SKM-1 treated with dmso at 0.1 percent for 144 hours (cell line): ENCODE results near the gene BDNF.

Experiments used
- DNase-seq: peaks from one replicate; lab custom pipeline; 2025; ENCODE audit not compliant: unreplicated experiment; lab: John Stamatoyannopoulos, UW

BDNF gene

DNA sequence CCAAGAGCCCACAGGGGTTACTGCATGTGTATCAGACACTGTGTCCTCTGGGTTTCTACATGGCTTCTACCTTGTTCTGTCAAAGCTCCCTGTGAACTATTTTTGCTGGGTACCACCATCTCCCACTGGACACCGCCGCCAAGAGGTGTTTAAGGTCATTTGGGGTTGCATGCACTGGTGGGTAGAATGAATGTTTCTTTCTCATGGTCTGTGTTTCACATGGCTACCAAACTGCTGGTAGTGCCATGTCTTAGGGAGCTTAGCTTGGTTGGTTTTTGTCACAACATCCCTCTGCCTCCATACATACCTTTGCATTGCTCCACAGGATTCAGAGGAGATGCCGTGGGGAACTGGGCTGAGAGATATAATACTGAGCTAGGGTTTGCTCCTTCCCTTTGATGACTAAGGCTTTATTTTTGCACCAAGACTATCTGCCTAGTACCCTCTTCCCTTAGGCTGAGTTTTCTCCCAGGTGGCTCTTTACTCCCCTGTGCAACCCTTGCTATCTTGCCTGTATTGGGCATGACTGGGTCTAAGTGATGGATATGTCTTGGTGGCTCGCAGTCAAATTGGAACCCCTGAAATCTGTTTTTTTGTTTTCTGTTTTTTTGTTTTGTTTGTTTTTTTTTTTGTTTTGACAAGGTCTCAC lies 73.2 kb downstream of the BDNF start:
- DNase-seq = no peak

DNA sequence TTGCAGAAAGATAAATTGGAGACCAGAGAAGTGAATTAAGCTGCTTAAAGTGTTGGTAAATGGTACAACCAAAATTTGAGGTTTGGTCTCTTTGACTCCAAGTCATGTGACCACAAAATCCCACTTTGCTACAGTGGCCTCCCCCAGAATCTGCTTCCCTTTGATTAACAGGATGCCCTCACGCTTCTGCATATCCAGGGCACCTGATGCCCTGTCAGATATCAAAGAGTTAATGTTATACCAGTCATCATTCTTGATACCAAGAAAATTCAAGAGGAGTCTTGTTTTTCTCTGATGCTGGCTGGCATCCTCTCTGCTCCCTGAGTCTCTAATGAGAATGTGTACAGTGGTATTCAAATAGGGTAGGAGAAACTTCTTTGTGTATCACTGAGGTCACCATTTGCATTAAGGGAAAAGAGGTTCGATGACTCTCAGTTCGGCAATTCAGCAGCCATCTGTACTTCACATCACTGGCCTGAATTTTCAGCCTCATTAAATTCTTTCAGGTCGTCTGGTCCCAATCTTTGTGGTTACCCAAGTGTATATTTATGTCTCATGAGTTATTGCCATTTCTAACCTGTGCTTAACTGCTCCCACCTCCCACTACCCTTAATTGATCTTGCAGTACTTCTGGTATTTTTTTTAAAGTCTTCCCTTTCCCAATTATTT lies 73.9 kb downstream of the BDNF start:
- no peak for DNase-seq

DNA sequence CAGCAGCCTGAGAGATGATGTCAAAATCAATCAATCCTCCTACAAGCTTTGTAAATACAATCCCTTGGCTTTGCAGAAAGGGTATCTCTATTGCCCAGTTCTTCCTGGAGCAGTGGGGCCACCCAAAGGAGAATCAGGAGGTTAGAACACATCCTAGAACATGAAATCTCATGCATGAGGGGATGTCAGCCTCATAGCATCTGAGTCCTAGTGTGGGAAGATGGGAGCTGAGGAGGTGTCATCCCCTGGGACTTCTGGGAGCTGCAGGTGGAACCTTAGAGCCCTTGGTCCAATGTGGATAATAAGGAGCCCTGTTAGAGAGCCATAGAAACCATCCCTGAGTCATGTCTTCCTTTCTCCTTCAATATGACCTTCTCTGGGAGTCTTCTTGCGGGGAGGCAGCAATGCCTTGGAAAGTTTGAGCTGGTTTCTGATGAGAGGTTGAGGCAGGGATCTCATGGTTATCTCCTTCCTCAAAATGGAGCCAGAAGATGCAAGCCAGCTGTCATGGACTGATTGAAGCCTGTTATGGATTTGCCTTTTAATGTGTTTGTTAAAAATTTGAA lies 74.8 kb downstream of the BDNF start:
- no peak for DNase-seq

DNA sequence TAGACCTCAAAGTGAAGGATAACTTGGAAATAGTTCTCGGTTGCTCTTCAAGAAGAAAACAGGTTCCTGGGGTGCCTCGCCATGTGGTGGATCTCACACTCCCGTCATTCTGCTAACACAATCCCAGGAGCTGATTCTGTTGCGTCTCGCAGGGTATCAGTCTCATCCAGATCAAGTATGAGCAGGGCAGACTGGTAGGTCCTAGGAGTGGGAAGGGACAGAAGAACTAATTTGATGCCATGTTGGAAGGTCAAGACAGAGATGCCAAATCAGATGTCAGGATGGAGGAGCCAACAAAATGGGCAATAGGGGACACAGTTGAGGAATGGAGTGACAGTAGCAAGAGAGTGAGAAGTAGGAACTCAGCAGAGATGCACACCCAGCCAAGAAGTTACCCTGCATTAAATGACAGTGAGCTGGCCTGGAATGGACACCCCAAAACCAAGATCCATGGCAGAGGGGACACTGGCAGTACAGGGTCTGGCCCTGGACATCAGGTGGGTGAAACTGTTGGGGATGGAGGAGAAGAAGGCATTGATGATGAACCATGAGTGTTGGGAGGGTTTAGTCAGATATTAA lies 76.2 kb downstream of the BDNF start:
- no peak for DNase-seq

DNA sequence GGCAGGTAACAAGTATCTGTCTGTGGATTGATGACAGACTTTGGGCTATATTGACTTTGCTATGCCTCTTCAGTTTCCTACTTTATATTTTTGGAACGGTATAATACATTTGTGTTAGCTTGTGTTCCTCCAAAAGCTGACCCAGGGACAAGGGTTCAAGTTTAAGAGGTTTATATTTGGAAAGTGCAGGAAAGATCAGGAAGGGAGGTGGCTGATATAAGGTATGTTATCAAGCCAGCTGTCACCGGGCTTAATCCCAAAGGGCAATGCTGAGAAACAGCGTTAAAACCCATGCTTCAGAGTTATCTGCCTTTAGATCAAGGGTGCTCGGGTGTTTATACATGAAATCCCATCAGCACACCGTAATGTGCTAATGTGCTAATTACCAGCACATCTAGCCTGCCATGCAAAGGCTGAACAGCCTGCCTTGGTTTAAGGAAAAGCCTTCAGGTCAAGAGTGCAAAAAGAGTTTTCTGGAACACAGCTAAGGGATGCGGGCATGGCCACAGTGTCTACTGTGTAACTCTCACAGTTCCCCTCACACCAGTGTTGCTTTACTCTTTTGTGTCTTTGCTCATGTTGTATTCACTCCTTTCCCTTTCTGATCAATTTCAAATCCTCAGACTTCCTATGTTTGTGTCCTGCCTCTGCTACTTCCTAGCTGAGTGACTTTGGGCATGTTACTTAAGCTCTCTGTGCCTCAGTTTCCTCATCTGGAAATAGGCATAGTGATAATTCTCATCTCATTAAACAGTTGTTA lies 77.5 kb downstream of the BDNF start:
- DNase-seq = no peak

- no peak for DNase-seq
Observed at GRCh38 chr11:27621405-27622161, 78.7 kb downstream of the BDNF start.

- no peak for DNase-seq
Observed at GRCh38 chr11:27619763-27620335, 80.4 kb downstream of the BDNF start.

DNA sequence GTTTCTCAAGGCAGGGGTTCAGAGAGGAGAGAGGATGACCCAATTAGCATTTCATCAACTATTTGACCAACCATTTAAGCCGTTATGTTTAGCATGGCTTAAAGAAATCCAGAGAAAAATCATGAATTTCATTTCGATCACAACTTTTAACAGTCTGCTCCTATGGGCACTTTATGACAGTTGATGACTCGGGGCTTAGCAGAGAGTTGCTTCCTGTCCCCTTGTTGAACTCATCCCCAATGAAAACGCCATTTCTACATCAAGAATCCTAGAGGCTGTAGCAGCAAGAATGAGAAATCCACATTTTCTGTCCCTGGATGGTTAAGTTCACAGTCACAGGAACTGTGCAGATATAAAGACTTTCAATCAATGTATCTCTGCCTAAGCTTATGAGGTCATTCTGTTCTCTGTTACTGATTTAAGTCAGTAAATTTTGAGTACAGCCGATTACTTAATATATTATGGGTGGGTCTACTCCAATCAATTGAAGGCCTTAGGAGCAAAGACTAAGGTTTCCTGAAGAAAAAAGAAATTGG lies 81.1 kb downstream of the BDNF start:
- no peak for DNase-seq

DNA sequence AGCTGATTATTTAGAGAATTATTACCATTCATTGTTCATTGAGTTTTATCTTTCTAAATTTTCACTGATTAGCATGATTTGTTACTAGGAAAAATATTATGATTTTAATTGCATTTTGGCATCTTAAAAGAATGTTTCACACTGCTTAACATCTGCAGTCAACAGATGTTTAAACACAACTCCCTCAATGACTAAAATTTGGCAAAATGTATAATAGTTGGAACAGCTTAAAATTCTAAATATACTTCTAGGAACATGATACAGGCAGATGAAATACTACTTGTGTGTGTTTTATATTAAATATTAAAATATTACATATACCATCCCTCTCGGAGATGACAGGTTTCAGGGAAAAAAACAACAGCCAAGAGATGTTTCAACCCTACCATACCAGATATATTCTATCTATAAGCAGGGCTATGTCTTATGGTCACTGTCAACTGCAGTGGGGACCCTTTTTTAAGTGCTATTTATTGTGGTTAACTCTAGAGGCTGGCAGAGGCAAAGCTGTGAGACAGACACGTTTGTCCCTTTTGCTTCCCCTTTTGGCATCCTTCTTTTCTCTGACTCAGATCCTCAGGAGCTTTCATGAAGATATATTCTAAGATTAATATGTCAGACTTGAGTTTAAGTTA lies 81.9 kb downstream of the BDNF start:
- peak; percentile 27 for DNase-seq

GRCh38 chr11:27616711-27617110 lies 83.5 kb downstream of the BDNF start:
- DNase-seq = no peak

DNA sequence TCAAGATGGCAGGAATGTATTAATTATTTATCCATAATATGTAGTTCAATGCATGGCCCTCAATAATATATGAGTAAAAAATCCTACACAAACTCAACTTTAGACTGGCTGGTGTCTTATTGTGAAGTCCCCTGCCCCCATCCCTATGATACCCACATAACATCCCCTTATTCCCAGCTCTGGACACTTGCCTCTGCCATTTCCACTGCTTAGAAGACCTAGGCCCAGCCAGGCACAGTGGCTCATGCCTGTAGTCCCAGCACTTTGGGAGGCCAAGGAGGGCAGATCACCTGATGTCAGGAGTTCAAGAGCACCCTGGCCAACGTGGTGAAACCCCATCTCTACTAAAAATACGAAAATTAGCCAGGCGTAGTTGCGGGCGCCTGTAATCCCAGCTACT lies 84.4 kb downstream of the BDNF start:
- no peak for DNase-seq

DNA sequence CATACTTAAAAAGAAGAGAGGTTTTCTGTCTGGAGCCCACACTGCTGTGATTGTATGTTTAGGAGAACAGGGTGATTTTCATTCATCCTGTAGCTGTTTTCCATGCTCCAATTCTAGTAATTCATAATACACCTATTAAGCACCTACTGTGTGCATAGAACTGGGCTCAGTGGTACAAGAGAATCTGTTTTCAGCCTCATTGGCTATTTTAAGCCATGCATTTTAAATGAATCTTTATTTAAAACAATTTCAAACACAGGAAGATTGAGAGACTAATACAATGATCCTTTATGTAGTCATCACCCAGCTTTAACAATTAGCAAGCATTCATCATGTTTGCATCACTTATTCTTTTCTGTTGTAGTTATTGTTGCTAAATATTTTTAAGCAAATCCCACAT lies 86.2 kb downstream of the BDNF start:
- DNase-seq = no peak

GRCh38 chr11:27612932-27613880 lies 87.0 kb downstream of the BDNF start:
- no peak for DNase-seq

GRCh38 chr11:27611947-27612455 lies 88.3 kb downstream of the BDNF start:
- no peak for DNase-seq

DNA sequence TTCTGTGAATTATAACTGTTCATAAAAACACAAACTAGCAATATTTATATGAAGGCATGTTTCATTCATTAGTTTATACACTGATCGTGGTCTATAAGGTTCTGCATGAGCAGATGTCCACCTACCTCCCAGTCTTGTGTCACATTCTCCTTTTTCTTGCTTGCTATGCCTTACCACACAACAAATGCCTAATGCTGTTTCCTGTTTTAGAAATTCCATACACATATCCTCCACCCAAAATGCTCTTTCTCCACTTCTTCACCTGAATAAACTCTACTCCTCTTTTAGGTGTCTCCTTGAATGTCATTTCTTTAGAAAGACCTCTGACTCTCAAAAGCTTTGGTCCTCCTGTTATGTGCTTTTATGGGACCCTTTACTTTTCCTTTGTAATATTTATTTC lies 88.9 kb downstream of the BDNF start:
- DNase-seq = no peak

GRCh38 chr11:27610946-27611345 lies 89.3 kb downstream of the BDNF start:
- DNase-seq = no peak

DNA sequence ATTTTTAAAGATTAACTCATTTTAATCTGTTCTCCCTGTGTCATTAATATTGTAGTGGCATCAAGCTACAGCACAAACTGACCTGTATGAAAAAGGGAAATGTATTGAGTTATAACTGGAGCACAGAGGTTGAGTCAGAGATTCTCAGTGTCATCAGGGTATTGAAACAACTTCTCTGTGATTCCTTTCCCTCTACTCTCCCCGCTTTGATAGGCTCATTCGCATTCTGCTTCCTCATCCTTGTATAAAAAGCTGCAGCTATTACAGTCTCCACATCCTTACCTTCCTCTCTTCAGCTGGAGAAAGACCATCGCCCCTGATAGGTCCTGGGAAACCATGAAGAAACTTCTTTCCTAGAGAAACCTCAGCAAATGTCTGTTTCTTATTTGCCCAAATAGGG lies 90.0 kb downstream of the BDNF start:
- no peak for DNase-seq

DNA sequence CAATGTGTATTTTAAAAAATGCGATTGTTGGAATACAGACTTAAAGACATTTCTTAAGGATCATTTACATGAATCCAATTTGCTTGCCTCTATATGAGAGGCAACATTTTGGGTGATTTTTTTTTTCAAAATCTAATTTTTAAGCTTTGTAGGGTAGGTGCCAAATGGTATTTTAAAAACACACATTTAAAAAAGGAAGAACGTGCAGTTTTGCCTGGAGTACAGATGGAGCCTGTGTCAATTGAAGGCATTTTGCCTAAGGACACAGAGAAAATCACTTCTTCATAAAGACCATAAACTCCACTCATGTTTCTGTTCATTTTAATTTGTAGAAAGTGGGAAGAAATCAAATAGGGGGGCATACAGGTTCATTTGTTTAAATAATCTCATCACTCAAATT lies 91.3 kb downstream of the BDNF start:
- no peak for DNase-seq
